OCI-LY1 (cell line): ENCODE data around the gene MX2.

Experiments used
- H2AFZ ChIP-seq: fragments of 200-600 bp; sonication (generic), shearing (Covaris generic); 2 replicates; pipeline ENCODE4 v1.6.0; 2014; ENCODE audit warnings: antibody characterized with exemption, mild to moderate bottlenecking, low read length
- H3F3A ChIP-seq: fragments of 200-600 bp; sonication (generic), shearing (Covaris generic); 2 replicates; pipeline ENCODE4 v1.6.0; 2014; ENCODE audit warnings: mild to moderate bottlenecking, antibody characterized with exemption, low read length, moderate library complexity; ENCODE audit not compliant: insufficient read depth
- H3K27ac ChIP-seq: fragments of 200-600 bp; sonication (generic); 2 replicates; pipeline ENCODE4 v1.5.1; 2014; ENCODE audit warnings: low read length, mixed run types, mild to moderate bottlenecking, low read depth; ENCODE audit not compliant: poor library complexity, severe bottlenecking
- H3K27me3 ChIP-seq: fragments of 200-600 bp; sonication (generic); 2 replicates; pipeline ENCODE4 v1.6.0; 2014; ENCODE audit warnings: antibody characterized with exemption, mild to moderate bottlenecking, low read length, moderate library complexity; ENCODE audit not compliant: insufficient read depth
- H3K36me3 ChIP-seq: fragments of 200-600 bp; sonication (generic); 2 replicates; pipeline ENCODE4 v1.6.1; 2014; ENCODE audit warnings: mild to moderate bottlenecking, antibody characterized with exemption, low read length, moderate library complexity, mixed read lengths; ENCODE audit not compliant: insufficient read depth
- H3K4me1 ChIP-seq: fragments of 200-600 bp; sonication (generic); 2 replicates; pipeline ENCODE4 v1.5.1; 2014; ENCODE audit warnings: mild to moderate bottlenecking, low read length, moderate library complexity; ENCODE audit not compliant: insufficient read depth, severe bottlenecking
- H3K4me2 ChIP-seq: fragments of 200-600 bp; sonication (generic), shearing (Covaris generic); 2 replicates; pipeline ENCODE4 v1.6.1; 2014; ENCODE audit warnings: low read length
- H3K4me3 ChIP-seq: fragments of 200-600 bp; sonication (generic); 2 replicates; pipeline ENCODE4 v1.5.1; 2014; ENCODE audit warnings: low read length, low read depth, mild to moderate bottlenecking, mixed read lengths; ENCODE audit not compliant: poor library complexity, severe bottlenecking
- H3K79me2 ChIP-seq: fragments of 200-600 bp; shearing (Covaris generic); 2 replicates; pipeline ENCODE4 v1.6.1; 2016; ENCODE audit warnings: mixed run types, low read length, mixed read lengths; ENCODE audit not compliant: insufficient read depth
- H3K9ac ChIP-seq: fragments of 200-600 bp; sonication (generic), shearing (Covaris generic); 2 replicates; pipeline ENCODE4 v1.6.1; 2014; ENCODE audit warnings: mild to moderate bottlenecking, low read length, mixed read lengths
- H3K9me2 ChIP-seq: fragments of 200-600 bp; sonication (generic), shearing (Covaris generic); 2 replicates; pipeline ENCODE4 v1.6.1; 2014; ENCODE audit warnings: low read depth, mild to moderate bottlenecking, low read length, mixed read lengths
- H3K9me3 ChIP-seq: fragments of 200-600 bp; shearing (Covaris generic); 2 replicates; pipeline ENCODE4 v1.6.1; 2014; ENCODE audit warnings: low read length, mixed read lengths
- H4K20me1 ChIP-seq: fragments of 200-600 bp; sonication (generic), shearing (Covaris generic); 2 replicates; pipeline ENCODE4 v1.6.0; 2016; ENCODE audit warnings: mild to moderate bottlenecking, low read length; ENCODE audit not compliant: insufficient read depth
- EZH2 ChIP-seq: fragments of 200-600 bp; sonication (generic), shearing (Covaris generic); IDR thresholded peaks from 2 replicates; pipeline ENCODE4 v1.8.0; 2017; ENCODE audit warnings: borderline replicate concordance, mixed run types, mild to moderate bottlenecking, antibody characterized with exemption, low read length, moderate library complexity, mixed read lengths
- TF ChIP-seq, protein P1 (sequence below): fragments of 200-600 bp; sonication (generic), shearing (Covaris generic); IDR thresholded peaks from 2 replicates; pipeline ENCODE4 v1.5.1; 2017; ENCODE audit warnings: mild to moderate bottlenecking, antibody characterized with exemption, low read length, moderate library complexity, mixed read lengths

MX2 gene

DNA sequence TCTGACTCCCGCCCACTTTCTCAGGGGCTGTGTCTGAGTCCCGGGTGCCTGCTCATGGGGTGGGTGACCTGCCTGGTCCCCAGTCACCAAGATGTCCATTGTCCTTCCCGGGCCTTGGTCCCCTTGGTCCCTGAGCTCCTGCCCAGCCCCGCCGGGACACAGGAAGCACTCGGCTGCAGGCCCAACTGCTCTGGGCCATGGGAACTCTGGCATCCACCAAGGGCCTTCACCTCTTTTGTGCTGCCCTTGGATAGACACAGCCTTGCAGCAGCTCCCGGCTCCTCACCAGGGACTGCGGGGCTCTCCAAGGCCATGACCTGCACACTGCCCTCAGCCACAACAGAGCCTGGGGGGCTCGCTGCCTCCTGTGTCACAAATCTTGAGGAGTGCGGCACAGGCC is 42.1 kb downstream of the MX2 start:
- no peaks in the 10 kb centered on the region for H3K27me3 ChIP-seq
- H3K9me2 ChIP-seq, result no peaks in the 10 kb centered on the region
- H3K9me3 ChIP-seq, result no peaks in the 10 kb centered on the region
- H4K20me1 ChIP-seq, result no peaks in the 10 kb centered on the region
- no peak overlapping the region for H3K27ac ChIP-seq
- H3K36me3 ChIP-seq, result peaks cover 96% of the 10 kb centered on the region
- H3K4me2 ChIP-seq, result no peak overlapping the region
- H3K9ac ChIP-seq, result no peak overlapping the region
- no peaks in the 10 kb centered on the region for H3F3A ChIP-seq
- no peaks in the 10 kb centered on the region for H3K79me2 ChIP-seq
- no peak overlapping the region for H2AFZ ChIP-seq
- no peaks in the 10 kb centered on the region for H3K4me1 ChIP-seq
- TF ChIP-seq, protein P1, sequence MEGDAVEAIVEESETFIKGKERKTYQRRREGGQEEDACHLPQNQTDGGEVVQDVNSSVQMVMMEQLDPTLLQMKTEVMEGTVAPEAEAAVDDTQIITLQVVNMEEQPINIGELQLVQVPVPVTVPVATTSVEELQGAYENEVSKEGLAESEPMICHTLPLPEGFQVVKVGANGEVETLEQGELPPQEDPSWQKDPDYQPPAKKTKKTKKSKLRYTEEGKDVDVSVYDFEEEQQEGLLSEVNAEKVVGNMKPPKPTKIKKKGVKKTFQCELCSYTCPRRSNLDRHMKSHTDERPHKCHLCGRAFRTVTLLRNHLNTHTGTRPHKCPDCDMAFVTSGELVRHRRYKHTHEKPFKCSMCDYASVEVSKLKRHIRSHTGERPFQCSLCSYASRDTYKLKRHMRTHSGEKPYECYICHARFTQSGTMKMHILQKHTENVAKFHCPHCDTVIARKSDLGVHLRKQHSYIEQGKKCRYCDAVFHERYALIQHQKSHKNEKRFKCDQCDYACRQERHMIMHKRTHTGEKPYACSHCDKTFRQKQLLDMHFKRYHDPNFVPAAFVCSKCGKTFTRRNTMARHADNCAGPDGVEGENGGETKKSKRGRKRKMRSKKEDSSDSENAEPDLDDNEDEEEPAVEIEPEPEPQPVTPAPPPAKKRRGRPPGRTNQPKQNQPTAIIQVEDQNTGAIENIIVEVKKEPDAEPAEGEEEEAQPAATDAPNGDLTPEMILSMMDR, result no peak
- no peak for TF ChIP-seq EZH2
- H3K4me3 ChIP-seq, result no peak overlapping the region

DNA sequence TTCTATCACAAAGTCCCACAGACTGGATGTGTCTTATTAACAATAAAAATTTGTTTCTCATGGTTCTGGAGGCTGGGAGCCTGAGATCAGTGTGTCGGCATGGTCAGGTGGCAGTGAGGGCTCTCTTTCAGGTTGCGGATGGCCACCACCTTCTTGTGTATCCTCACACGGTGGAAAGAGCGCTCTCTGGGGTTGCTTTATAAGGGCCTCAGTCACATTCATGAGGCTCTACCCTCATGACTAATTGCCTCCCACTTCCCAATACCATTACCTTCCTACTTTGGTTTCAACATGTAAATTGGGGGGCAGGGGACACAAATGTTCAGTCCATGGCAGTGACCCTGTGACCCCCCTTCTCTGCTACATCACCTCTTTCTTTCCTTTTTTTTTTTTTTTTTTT is 43.5 kb downstream of the MX2 start:
- Histone ChIP-seq H3K4me2 (no peak overlapping the region), H3K9me2 (no peaks in the 10 kb centered on the region), H2AFZ (no peak overlapping the region), H3F3A (no peaks in the 10 kb centered on the region), H3K27ac (no peak overlapping the region), H3K36me3 (peaks cover 96% of the 10 kb centered on the region), H3K4me1 (no peaks in the 10 kb centered on the region), H3K4me3 (no peak overlapping the region), H3K9ac (no peak overlapping the region), H3K79me2 (no peaks in the 10 kb centered on the region), H3K27me3 (no peaks in the 10 kb centered on the region), H3K9me3 (no peaks in the 10 kb centered on the region), H4K20me1 (no peaks in the 10 kb centered on the region)
- TF ChIP-seq, protein P1, result no peak
- TF ChIP-seq EZH2, result no peak

DNA sequence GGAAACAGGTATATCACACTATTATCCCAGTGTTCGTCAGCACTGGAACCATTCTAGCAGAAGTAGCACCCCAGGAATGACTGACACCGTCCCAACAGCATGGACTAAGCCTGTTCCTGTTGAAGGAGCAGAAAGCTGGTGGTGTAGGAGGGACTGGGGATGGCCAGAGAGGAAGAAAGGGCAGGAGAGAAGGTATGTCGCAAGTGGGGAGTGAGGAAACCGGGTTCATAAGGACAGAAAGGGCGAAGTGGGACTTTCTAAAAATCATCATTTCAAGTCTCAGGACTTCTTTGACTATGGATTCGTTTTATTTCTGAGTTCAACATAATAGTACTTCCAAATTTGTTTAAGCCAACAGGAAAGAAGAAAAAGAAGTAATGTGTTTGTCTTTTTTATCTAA is 44.5 kb downstream of the MX2 start:
- Histone ChIP-seq H3F3A (no peaks in the 10 kb centered on the region), H2AFZ (no peak overlapping the region), H3K79me2 (no peaks in the 10 kb centered on the region), H4K20me1 (no peaks in the 10 kb centered on the region), H3K9ac (no peak overlapping the region), H3K36me3 (peaks cover 89% of the 10 kb centered on the region), H3K9me2 (no peaks in the 10 kb centered on the region), H3K27ac (no peak overlapping the region), H3K27me3 (no peaks in the 10 kb centered on the region), H3K9me3 (no peaks in the 10 kb centered on the region), H3K4me2 (no peak overlapping the region), H3K4me1 (peaks cover 2% of the 10 kb centered on the region), H3K4me3 (no peak overlapping the region)
- no peak for TF ChIP-seq EZH2
- TF ChIP-seq, protein P1, result no peak
